H9 (cell line): ENCODE data around the gene NCK1. TPM values are rescaled to one million over a fixed set of nuclear protein-coding genes. Genes with fewer than 3 reads are reported as not detected.

Source experiments
- DNase-seq: peaks from one replicate; pipeline ENCODE4 v3.0.0-alpha.2; 2017
- H2AFZ ChIP-seq: one replicate; pipeline ENCODE4 v1.6.1; 2013; ENCODE audit warnings: mild to moderate bottlenecking, low read length, control low read depth, moderate library complexity
- H2AK5ac ChIP-seq: 2 replicates; pipeline ENCODE4 v1.6.1; 2013; ENCODE audit warnings: low read length, control low read depth, mixed read lengths; ENCODE audit not compliant: insufficient read length
- H2BK120ac ChIP-seq: one replicate; pipeline ENCODE4 v1.6.1; 2013; ENCODE audit warnings: low read depth, mild to moderate bottlenecking, low read length, control low read depth, inconsistent platforms; ENCODE audit not compliant: poor library complexity, severe bottlenecking
- H2BK12ac ChIP-seq: 2 replicates; pipeline ENCODE4 v1.6.1; 2013; ENCODE audit warnings: low read length, control low read depth, mixed read lengths, low read depth; ENCODE audit not compliant: insufficient read length
- H2BK15ac ChIP-seq: 2 replicates; pipeline ENCODE4 v1.6.1; 2013; ENCODE audit warnings: low read depth, low read length, control low read depth
- H2BK20ac ChIP-seq: one replicate; pipeline ENCODE4 v1.6.1; 2013; ENCODE audit warnings: low read depth, mild to moderate bottlenecking, low read length, control low read depth, inconsistent platforms; ENCODE audit not compliant: poor library complexity, severe bottlenecking
- H2BK5ac ChIP-seq: 2 replicates; pipeline ENCODE4 v1.6.1; 2013; ENCODE audit warnings: low read length, control low read depth, mixed read lengths; ENCODE audit not compliant: insufficient read length
- H3K14ac ChIP-seq: 2 replicates; pipeline ENCODE4 v1.6.1; 2013; ENCODE audit warnings: low read length, control low read depth; ENCODE audit not compliant: insufficient read depth
- H3K18ac ChIP-seq: 2 replicates; pipeline ENCODE4 v1.6.1; 2013; ENCODE audit warnings: low read depth, mild to moderate bottlenecking, mixed read lengths, low read length, control low read depth; ENCODE audit not compliant: insufficient read length
- H3K23ac ChIP-seq: 2 replicates; pipeline ENCODE4 v1.6.1; 2013; ENCODE audit warnings: low read length, control low read depth, mixed read lengths, low read depth; ENCODE audit not compliant: insufficient read length
- H3K23me2 ChIP-seq: 2 replicates; pipeline ENCODE4 v1.6.1; 2013; ENCODE audit warnings: low read depth, mild to moderate bottlenecking, mixed read lengths, low read length, control low read depth; ENCODE audit not compliant: insufficient read length, poor library complexity, severe bottlenecking
- H3K27ac ChIP-seq: 2 replicates; pipeline ENCODE4 v1.5.1; 2013; ENCODE audit warnings: low read length, control low read depth, mixed read lengths, low read depth; ENCODE audit not compliant: insufficient read length
- H3K27me3 ChIP-seq: 2 replicates; pipeline ENCODE4 v1.6.1; 2013; ENCODE audit warnings: low read length, control low read depth, inconsistent platforms; ENCODE audit not compliant: insufficient read depth
- H3K4ac ChIP-seq: 2 replicates; pipeline ENCODE4 v1.6.1; 2013; ENCODE audit warnings: low read depth, mild to moderate bottlenecking, control low read depth, inconsistent platforms, low read length, moderate library complexity
- H3K4me1 ChIP-seq: 2 replicates; pipeline ENCODE4 v1.6.1; 2013; ENCODE audit warnings: low read length, control low read depth, inconsistent platforms; ENCODE audit not compliant: insufficient read depth
- H3K4me2 ChIP-seq: 2 replicates; pipeline ENCODE4 v1.6.1; 2013; ENCODE audit warnings: low read length, control low read depth, mixed read lengths; ENCODE audit not compliant: insufficient read length, insufficient read depth
- H3K56ac ChIP-seq: 2 replicates; pipeline ENCODE4 v1.6.1; 2013; ENCODE audit warnings: low read depth, mild to moderate bottlenecking, mixed read lengths, low read length, control low read depth; ENCODE audit not compliant: insufficient read length
- H3K79me1 ChIP-seq: 2 replicates; pipeline ENCODE4 v1.6.1; 2013; ENCODE audit warnings: low read depth, mild to moderate bottlenecking, moderate library complexity, low read length, control low read depth, inconsistent platforms; ENCODE audit not compliant: insufficient read depth, poor library complexity, severe bottlenecking
- H3K79me2 ChIP-seq: 2 replicates; pipeline ENCODE4 v1.6.1; 2013; ENCODE audit warnings: low read length, control low read depth, inconsistent platforms; ENCODE audit not compliant: insufficient read depth
- H3K9ac ChIP-seq: 2 replicates; pipeline ENCODE4 v1.6.1; 2013; ENCODE audit warnings: low read length, control low read depth, mixed read lengths; ENCODE audit not compliant: insufficient read length; ENCODE audit errors: extremely low read depth
- H3K9me3 ChIP-seq: one replicate; pipeline ENCODE4 v1.6.1; 2013; ENCODE audit warnings: low read depth, low read length, inconsistent platforms; ENCODE audit not compliant: control insufficient read depth
- H3T11ph ChIP-seq: one replicate; pipeline ENCODE4 v1.6.1; 2013; ENCODE audit warnings: mild to moderate bottlenecking, low read length, control low read depth, inconsistent platforms
- H4K20me1 ChIP-seq: one replicate; pipeline ENCODE4 v1.6.1; 2013; ENCODE audit not compliant: control insufficient read depth, insufficient read length, insufficient read depth
- H4K5ac ChIP-seq: 2 replicates; pipeline ENCODE4 v1.6.1; 2013; ENCODE audit warnings: low read depth, mild to moderate bottlenecking, mixed read lengths, low read length, control low read depth; ENCODE audit not compliant: insufficient read length
- H4K8ac ChIP-seq: replicated peaks from 2 replicates; pipeline ENCODE4 v1.6.1; 2013; ENCODE audit warnings: low read length, control low read depth, mixed read lengths, low read depth; ENCODE audit not compliant: insufficient read length
- H4K91ac ChIP-seq: 2 replicates; pipeline ENCODE4 v1.6.1; 2013; ENCODE audit warnings: low read depth, mild to moderate bottlenecking, moderate library complexity, mixed read lengths, low read length, control low read depth; ENCODE audit not compliant: insufficient read length
- H3K27ac Mint-ChIP-seq, 3 experiments: 2 replicates in 2 of 3; 3 replicates in 1 of 3; pipeline ENCODE4 v1.8.0; 2020 to 2021; ENCODE audit warnings: mixed read lengths in 3 of 3, mild to moderate bottlenecking in 1 of 3, moderate library complexity in 1 of 3
- H3K27me3 Mint-ChIP-seq: 2 replicates; pipeline ENCODE4 v1.8.0; 2021; ENCODE audit warnings: low read depth, mild to moderate bottlenecking, moderate library complexity, mixed read lengths
- H3K36me3 Mint-ChIP-seq, 3 experiments: 2 replicates in 2 of 3; 3 replicates in 1 of 3; pipeline ENCODE4 v1.8.0; 2020 to 2021; ENCODE audit warnings: low read depth in 3 of 3, mixed read lengths in 3 of 3; ENCODE audit not compliant: insufficient read depth in 1 of 3
- H3K4me1 Mint-ChIP-seq, 2 experiments: 2 replicates each; pipeline ENCODE4 v1.8.0; 2020; ENCODE audit warnings: mixed read lengths in 2 of 2
- H3K4me3 Mint-ChIP-seq, 2 experiments: 2 replicates in 1 of 2; 3 replicates in 1 of 2; pipeline ENCODE4 v1.8.0; 2020 to 2021; ENCODE audit warnings: mild to moderate bottlenecking in 2 of 2, mixed read lengths in 2 of 2, moderate library complexity in 1 of 2
- H3K9me3 Mint-ChIP-seq, 2 experiments: 2 replicates in 1 of 2; 3 replicates in 1 of 2; pipeline ENCODE4 v1.8.0; 2020; ENCODE audit warnings: mild to moderate bottlenecking in 2 of 2, mixed read lengths in 2 of 2, moderate library complexity in 1 of 2
- WGBS: extraction: QIAGEN DNeasy Blood & Tissue Kit; methylation state at CpG from one replicate; pipeline ENCODE4 v1.1.7; 2013; ENCODE audit warnings: missing lambda C conversion rate, low lambda C conversion rate, mixed read lengths; ENCODE audit not compliant: insufficient read length; ENCODE audit errors: extremely low coverage; 5-methylcytosine and 5-hydroxymethylcytosine counted together
- total RNA-seq: library from RNA; stranded (reverse); gene quantifications from 2 replicates; pipeline ENCODE4 v1.2.1, GENCODE V29; 2021
- TF ChIP-seq, protein P1 (sequence below): fragments of 200-600 bp; sonication (generic); conservative IDR thresholded peaks from 3 replicates; pipeline ENCODE4 v1.8.0; 2021; ENCODE audit warnings: antibody characterized with exemption, mild to moderate bottlenecking

NCK1 gene
- total RNA-seq, 1 experiment from 2014 or later: 26.4 TPM

GRCh38 chr3:136835813-136836510, 26.0 kb upstream of the NCK1 start:
- Histone ChIP-seq H3K27me3 (no peaks in the 10 kb centered on the region), H4K20me1 (no peaks in the 10 kb centered on the region), H3K9ac (no peak overlapping the region), H3K9me3 (no peaks in the 10 kb centered on the region), H4K5ac (no peak overlapping the region), H3K79me1 (peaks cover 6% of the 10 kb centered on the region), H3K23me2 (no peaks in the 10 kb centered on the region), H3K14ac (no peak overlapping the region), H3K79me2 (peaks cover 2% of the 10 kb centered on the region; the same call in 1 of the 2 replicates), H2BK15ac (no peak overlapping the region), H3K4me1 (peaks cover 4% of the 10 kb centered on the region; the same call in 1 of the 2 replicates), H3T11ph (no peak overlapping the region), H2BK5ac (no peak overlapping the region), H3K18ac (no peak overlapping the region), H4K91ac (no peak overlapping the region), H4K8ac (no peak overlapping the region), H3K23ac (no peak overlapping the region), H2BK12ac (no peak overlapping the region), H3K4me2 (no peak overlapping the region), H2AFZ (no peak overlapping the region), H3K27ac (no peak overlapping the region), H2BK20ac (no peak overlapping the region), H2AK5ac (no peak overlapping the region), H2BK120ac (no peak overlapping the region), H3K56ac (no peak overlapping the region), H3K4ac (no peak overlapping the region)
- H3K9me3 Mint-ChIP-seq: peaks cover 4 to 6% of the 10 kb centered on the region in 2 experiments; a peak in 3 of 5 replicates
- H3K4me1 Mint-ChIP-seq: peaks cover 17 to 18% of the 10 kb centered on the region in 2 experiments
- TF ChIP-seq, protein P1, sequence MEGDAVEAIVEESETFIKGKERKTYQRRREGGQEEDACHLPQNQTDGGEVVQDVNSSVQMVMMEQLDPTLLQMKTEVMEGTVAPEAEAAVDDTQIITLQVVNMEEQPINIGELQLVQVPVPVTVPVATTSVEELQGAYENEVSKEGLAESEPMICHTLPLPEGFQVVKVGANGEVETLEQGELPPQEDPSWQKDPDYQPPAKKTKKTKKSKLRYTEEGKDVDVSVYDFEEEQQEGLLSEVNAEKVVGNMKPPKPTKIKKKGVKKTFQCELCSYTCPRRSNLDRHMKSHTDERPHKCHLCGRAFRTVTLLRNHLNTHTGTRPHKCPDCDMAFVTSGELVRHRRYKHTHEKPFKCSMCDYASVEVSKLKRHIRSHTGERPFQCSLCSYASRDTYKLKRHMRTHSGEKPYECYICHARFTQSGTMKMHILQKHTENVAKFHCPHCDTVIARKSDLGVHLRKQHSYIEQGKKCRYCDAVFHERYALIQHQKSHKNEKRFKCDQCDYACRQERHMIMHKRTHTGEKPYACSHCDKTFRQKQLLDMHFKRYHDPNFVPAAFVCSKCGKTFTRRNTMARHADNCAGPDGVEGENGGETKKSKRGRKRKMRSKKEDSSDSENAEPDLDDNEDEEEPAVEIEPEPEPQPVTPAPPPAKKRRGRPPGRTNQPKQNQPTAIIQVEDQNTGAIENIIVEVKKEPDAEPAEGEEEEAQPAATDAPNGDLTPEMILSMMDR: no peak
- peaks cover 0 to 13% (median 4%) of the 10 kb centered on the region in 3 experiments; a peak in 4 of 7 replicates for H3K36me3 Mint-ChIP-seq
- peak overlapping the region in 2 of 3 experiments; percentile 15 to 20; a peak in 1 of 7 replicates for H3K27ac Mint-ChIP-seq
- no peak for DNase-seq
- no peaks in the 10 kb centered on the region for H3K27me3 Mint-ChIP-seq
- whole genome bisulfite sequencing: 100% methylated on average over 1 of the region's 3 CpGs
- H3K4me3 Mint-ChIP-seq: no peak overlapping the region
